Limb (tissue), 2 donors: ENCODE results near the gene SYT12.

Experiments
- DNase-seq, 2 donors: peaks; one replicate each; pipeline ENCODE4 v3.0.0-alpha.2; 2016; ENCODE audit errors: extremely low spot score in 2 of 2

Gene SYT12

GRCh38 chr11:67098799-67099429 lies 76.0 kb downstream of the SYT12 start:
- DNase-seq, result no peak

DNA sequence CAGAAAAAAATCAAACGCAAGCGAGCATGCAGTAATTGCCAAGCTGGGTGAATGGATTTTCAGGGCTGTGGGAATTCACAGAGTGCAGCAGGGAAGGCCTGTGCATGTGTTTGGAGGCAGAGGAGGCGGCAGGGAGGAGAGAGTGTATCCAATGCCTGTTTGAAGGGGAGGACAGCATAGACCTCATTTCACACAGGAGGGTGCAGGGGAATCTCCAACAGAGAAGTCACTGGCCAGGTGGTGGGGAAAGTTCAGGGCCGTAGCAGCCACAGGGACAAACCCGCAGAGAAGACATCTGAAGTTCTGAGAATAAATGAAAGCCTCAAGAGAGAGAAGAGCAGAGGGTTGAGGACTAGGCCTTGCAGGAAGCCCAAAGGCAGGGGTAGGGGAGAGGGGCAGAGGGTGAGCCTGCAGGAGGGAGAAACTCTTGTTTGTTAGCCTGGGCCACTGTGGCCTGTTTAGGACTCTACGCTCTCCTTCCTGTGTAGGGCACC lies 76.9 kb downstream of the SYT12 start:
- no peak for DNase-seq
